SK-N-MC (cell line): ENCODE data around the gene DTNBP1.

ENCODE experiments used
- EZH2 ChIP-seq: fragments of 200-600 bp; sonication (generic); IDR thresholded peaks from one replicate; pipeline ENCODE4 v1.6.1; 2017; ENCODE audit warnings: antibody characterized with exemption
- FOXP2 ChIP-seq: optimal IDR thresholded peaks from 2 replicates; pipeline ENCODE3; 2011; ENCODE audit warnings: mild to moderate bottlenecking, moderate library complexity; ENCODE audit not compliant: insufficient read depth; ENCODE audit errors: extremely low read length, control extremely low read depth
- POLR2AphosphoS5 ChIP-seq: IDR thresholded peaks from 2 replicates; pipeline ENCODE4 v1.6.1; 2012; ENCODE audit warnings: mild to moderate bottlenecking, low read depth, low read length, borderline replicate concordance

DNA sequence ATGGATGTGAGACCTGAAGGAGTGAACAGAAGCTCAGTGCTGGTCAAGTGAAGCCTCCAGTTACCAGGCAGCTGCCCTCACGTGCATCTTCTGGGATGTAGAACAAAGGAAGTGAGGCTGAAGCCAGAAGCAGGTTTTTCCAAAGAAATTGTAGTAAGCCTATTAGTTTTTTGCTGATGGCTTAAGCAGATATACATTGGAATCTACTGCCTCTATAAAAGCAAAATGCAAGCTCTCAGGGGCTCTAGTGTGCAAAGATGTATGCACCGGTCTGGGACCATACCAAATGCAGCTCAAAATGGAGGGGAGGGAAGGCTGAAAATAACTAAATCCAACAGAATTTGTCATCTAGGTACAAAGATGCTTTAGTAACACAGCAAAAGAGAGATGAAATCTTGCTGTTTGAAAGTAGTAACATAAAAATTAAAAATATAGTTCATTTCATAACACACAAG is 77.0 kb downstream of the DTNBP1 start:
- TF ChIP-seq EZH2 (no peak), POLR2AphosphoS5 (no peak), FOXP2 (no peak)
